HG02588 (cell line): Measurements from ENCODE around the gene RTN4.
"Not testable (repeated sequence)": the region's sequence is repeated elsewhere in the genome, so short reads cannot be mapped to it uniquely, and the experiment has no call there.

Source experiments
- ATAC-seq: cut with Tn5 transposase; IDR thresholded peaks from one replicate; pipeline ENCODE4 v1.9.1; 2021; ENCODE audit warnings: mild to moderate bottlenecking, moderate library complexity; ENCODE audit not compliant: unreplicated experiment

Gene RTN4, protein sequence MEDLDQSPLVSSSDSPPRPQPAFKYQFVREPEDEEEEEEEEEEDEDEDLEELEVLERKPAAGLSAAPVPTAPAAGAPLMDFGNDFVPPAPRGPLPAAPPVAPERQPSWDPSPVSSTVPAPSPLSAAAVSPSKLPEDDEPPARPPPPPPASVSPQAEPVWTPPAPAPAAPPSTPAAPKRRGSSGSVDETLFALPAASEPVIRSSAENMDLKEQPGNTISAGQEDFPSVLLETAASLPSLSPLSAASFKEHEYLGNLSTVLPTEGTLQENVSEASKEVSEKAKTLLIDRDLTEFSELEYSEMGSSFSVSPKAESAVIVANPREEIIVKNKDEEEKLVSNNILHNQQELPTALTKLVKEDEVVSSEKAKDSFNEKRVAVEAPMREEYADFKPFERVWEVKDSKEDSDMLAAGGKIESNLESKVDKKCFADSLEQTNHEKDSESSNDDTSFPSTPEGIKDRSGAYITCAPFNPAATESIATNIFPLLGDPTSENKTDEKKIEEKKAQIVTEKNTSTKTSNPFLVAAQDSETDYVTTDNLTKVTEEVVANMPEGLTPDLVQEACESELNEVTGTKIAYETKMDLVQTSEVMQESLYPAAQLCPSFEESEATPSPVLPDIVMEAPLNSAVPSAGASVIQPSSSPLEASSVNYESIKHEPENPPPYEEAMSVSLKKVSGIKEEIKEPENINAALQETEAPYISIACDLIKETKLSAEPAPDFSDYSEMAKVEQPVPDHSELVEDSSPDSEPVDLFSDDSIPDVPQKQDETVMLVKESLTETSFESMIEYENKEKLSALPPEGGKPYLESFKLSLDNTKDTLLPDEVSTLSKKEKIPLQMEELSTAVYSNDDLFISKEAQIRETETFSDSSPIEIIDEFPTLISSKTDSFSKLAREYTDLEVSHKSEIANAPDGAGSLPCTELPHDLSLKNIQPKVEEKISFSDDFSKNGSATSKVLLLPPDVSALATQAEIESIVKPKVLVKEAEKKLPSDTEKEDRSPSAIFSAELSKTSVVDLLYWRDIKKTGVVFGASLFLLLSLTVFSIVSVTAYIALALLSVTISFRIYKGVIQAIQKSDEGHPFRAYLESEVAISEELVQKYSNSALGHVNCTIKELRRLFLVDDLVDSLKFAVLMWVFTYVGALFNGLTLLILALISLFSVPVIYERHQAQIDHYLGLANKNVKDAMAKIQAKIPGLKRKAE

GRCh38 chr2:55050100-55050994 is at the start of gene RTN4:
Gene RTN4, minus strand, starts transcription at chr2:55050451. Its CDS starts 151 bp downstream, at chr2:55050300.
- peak; percentile 86 for ATAC-seq

GRCh38 chr2:55099493-55099877 is 49.2 kb upstream of the RTN4 start:
- ATAC-seq = no peak

DNA sequence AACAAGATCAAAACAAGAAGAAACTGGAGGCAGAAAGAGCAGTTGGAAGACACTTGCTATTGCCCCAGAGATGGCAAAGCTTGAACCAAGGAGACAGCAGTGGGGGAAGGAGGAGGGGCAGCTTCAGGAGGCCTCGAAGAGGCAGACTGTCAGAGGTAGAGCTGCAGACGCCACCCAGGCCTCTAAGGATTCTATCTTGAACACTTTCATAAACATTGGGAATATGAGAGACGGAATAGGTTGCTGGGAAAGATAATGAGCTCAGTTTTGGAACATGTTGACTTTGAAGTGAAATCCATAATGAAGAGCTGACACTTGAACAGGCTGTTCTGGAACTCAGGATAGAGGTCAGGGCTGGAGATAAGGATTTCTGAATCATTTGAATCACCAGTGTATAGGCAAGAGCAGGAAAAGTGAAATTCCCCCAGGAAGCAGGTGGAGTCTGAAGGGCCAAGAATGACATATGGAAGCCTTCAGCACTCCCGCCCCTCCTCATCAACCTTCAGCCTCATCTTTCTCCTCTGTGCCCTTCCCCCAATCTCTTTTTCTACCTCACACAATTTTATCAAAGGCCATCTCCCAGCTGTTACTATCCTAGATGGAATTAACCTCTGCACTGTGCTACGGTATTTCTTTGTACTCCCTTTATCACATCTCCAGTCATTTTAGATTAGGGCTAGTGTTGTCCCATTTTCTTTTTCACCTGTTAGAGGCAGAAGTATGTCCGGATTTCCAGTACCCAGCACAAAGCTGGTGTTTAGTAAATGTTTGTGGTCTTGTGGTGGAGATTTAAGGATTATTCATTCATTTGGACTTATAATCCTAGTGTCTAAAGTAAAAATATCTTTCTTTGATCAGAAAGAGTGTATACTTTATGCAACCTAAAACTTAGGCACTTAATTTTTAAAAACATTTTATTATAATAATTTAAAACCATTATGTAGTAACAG is 47.5 kb upstream of the RTN4 start:
- ATAC-seq = no peak

- no peak for ATAC-seq
Measured at GRCh38 chr2:55097082-55097460, 46.8 kb upstream of the RTN4 start.

DNA sequence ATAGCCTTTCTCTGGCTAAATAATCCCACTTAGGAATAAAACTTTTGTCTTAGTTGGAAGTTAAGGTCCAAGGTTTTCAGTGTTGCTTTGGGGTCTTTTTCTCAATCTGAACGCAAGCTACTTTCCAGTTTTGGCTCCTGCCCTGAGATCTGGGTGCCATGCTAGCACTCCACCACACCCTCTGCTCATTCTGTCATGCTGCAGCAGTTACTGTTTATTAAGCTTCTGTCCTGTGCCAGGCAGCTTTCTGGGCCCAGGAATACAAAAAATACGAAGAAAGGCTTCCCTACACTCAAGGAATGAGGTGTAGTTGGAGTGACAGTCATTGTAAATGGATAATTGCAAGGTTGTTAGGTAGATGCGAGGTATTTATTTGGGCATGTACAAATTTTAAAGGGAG is 46.3 kb upstream of the RTN4 start:
- no peak for ATAC-seq

DNA sequence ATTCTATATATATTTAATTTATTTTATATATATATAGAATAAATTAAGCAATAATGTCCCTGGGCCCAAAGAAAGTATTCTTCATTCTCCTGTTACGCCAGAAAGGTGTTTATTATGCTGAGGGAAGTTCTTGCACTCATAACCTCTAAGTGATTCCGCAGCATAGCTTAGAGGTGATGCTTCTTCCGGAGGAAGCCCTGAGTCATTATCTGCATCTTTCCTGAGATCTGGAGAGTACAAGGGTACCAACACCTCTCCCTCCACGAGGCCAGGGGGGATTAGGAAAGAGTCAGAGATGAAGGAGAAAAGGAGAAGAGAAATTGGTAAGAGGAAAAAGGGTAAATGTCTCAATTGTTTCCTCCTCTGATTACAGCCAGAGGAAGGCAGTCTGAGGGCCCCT is 43.1 kb upstream of the RTN4 start:
- ATAC-seq = no peak

GRCh38 chr2:55092439-55092838 is 42.2 kb upstream of the RTN4 start:
- ATAC-seq = no peak

DNA sequence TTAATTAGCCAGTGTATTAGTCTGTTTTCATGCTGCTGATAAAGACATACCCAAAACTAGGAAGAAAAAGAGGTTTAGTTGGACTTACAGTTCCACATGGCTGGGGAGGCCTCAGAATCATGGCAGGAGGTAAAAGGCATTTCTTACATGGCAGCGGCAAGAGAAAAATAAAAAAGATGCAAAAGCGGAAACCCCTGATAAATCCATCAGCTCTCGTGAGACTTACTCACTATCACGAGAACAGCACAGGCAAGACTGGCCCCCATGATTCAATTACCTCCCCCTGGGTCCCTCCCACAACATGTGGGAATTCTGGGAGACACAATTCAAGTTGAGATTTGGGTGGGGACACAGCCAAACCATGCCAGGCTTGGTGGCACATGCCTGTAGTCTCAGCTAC is 41.4 kb upstream of the RTN4 start:
- ATAC-seq = not testable (repeated sequence)

DNA sequence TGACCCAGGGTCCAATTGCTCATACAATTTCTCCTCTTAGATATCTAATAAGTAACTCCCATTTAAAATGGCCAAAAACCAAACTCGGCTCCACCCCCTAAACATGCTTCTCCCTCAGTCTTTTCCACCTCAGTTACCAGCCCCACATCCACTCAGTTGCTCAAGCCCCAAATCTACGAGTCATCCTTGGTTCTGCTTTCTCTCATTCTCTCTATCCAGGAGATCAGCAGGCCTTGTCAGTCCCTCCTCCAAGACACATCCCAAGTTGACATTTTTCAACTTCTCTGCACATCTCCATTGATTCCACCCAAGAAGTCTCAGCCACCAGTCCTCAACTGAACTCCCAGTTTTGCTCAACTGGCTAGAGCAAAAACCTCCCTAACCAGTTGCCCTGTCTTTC is 40.5 kb upstream of the RTN4 start:
- no peak for ATAC-seq

DNA sequence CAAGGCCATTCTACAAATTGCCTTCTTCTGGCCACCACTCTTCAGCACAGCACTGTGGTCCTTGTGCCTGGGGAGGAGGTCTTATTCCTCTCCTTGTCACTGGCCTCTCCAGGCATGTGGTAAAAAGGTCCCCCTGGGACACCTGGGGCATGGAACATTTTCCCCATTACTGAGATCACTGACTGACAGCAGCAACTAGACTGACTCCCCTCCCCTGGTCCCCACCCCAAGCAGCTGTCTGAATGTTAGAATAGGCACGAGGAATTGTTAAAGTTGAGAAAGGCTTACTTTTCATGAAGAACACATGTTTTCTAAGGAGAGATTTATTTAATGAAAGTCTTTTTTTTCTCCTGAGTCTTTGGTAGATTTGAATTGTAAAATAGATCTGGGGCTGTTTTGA is 39.5 kb upstream of the RTN4 start:
- no peak for ATAC-seq

DNA sequence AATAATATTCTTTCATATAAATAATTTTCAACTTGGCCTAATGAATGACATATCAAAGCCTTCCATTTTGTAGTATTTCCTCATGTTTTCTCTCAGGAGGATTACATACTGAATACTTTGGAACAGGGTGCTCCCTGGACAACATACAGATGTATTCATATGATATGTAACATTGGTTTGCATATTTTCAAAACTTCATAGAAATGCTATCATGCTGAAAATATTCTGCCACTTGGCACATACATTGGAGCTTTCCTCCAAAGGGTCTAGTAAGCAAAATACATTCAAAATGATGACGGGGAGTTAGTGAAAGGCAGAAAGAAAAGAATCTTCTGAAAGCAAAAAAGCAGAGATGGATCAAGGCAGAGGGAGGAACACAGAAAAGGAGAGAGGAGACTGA is 38.1 kb upstream of the RTN4 start:
- ATAC-seq = no peak

- ATAC-seq = no peak
Measured at GRCh38 chr2:55087936-55088335, 37.7 kb upstream of the RTN4 start.

GRCh38 chr2:55087501-55087900 is 37.2 kb upstream of the RTN4 start:
- no peak for ATAC-seq

GRCh38 chr2:55085113-55086040 is 35.1 kb upstream of the RTN4 start:
- ATAC-seq = no peak

DNA sequence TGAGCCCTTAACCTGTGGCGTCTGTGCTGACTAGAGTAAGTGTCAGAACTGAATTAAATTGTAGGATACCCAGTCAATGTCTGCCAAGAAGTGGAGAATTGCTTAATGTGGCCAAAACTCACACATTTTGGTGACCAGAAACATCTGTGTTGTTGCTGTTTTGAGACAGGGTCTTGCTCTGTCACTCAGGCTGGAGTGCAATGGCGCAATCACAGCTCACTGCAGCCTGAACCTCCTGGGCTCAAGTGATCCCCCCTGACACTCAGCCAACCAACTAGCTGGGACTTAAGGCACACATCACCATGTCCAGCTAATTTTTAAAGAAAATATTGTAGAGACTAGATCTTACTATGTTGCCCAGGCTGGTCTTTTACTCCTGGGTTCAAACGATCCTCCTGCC is 34.4 kb upstream of the RTN4 start:
- ATAC-seq = no peak

GRCh38 chr2:55080204-55080738 is 30.0 kb upstream of the RTN4 start:
- ATAC-seq = no peak

GRCh38 chr2:55078956-55079355 is 28.7 kb upstream of the RTN4 start:
- ATAC-seq = no peak

DNA sequence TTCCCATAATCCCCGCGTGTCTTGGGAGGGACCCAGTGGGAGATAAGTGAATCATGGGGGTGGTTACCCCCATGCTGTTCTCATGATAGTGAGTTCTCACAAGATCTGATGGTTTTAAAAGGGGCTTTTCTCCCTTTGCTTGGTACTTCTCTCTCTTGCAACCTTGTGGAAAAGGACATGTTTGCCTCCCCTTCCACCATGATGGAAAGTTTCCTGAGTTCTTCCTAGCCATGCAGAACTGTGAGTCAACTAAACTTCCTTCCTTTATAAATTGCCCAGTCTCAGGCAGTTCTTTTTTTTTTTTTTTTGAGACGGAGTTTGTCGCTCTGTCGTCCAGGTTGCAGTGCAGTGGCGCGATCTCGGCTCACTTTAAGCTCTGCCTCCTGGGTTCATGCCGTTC is 26.5 kb upstream of the RTN4 start:
- no peak for ATAC-seq
